GM21528 (cell line): ENCODE results near the gene ATP6V1B1.

ENCODE experiments used
- ATAC-seq: cut with Tn5 transposase; IDR thresholded peaks from one replicate; pipeline ENCODE4 v1.9.1; 2021; ENCODE audit warnings: mild to moderate bottlenecking, moderate library complexity; ENCODE audit not compliant: unreplicated experiment, low FRiP score

Gene ATP6V1B1

DNA sequence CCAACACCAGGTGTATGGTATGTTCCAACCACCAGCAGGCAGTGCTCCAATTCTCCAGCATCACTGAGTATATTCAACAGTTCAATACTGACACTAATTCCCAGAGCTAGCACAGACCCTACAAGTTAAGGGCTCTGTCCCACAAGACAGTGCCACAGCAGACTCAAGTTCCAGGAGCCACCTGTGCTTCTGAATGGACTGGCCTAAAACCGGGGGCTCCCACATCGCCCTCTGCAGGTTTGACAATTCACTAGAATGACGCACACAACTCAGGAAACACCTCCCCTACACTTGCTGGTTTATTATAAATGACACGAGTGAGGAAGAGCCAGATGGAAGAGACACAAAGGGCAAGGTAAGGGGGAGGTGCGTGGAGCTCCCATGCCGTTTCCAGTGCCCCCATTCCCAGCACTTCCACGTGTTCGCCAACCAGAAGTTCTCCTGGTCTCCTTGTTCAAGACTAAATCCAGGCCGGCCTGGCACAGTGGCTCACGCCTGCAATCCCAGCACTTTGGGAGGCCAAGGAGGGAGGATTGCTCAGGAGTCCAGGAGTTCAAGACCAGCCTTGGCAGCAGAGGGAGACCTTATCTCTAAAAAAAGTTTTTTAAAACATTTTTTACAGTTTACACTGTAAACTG is 12.2 kb upstream of the ATP6V1B1 start:
- ATAC-seq: no peak

DNA sequence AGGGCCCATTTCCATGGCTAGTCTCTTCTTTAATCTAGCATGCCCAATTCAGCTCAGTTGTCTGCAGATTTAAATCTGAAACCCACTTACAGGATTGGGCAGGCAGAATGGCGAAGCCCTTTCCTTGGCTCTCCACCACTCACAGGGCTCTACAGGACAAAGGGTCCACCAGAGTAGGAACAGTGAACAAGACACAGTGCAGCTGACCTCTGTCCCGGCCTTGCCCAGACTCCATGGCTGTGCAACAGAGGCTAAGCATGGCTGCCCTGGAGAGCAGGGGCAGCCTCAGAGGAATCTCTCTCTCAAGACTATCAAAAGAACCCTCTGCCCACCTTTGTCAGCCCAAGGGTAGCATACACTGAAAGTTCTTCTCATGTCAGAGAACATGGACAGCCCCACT is 9.7 kb upstream of the ATP6V1B1 start:
- no peak for ATAC-seq

DNA sequence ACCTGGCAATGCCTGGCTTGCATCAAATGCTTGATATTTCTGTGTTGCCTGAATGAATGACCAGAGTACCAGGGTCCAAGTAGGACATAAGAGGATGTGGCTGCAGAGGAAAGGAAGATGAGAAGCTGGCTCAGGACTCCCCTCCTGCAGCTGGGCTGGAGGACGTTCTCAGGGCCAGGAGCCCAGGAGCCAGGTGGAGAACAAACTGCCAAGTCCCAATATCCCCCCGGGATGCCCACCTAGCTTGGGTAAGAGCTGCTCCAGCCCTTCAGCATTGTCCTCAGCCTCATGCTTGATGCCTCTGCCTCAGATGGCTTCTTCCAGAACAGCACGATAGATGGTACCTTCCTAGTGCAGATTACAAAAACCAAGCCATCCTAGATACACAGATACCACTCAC is 8.6 kb upstream of the ATP6V1B1 start:
- ATAC-seq: no peak

DNA sequence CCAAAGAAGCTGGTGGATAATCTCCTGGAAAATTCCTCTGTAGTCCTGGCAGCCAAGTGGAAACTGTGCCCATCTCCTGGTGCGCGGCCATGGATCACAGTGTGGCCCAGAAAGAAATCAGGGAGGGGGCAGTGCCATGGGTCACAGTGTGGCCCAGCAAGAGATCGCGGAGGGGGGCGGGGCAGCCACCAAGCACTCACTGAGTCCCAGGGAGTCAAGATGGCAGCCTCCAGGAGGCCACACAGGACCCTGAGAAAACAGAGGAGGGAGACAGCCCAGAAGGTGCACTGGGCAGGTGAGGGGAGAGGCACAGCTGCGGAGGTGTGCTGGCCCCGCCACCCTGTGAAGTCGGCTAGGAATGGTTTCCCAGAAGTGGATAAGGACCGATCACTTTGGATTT is 8.1 kb upstream of the ATP6V1B1 start:
- no peak for ATAC-seq

DNA sequence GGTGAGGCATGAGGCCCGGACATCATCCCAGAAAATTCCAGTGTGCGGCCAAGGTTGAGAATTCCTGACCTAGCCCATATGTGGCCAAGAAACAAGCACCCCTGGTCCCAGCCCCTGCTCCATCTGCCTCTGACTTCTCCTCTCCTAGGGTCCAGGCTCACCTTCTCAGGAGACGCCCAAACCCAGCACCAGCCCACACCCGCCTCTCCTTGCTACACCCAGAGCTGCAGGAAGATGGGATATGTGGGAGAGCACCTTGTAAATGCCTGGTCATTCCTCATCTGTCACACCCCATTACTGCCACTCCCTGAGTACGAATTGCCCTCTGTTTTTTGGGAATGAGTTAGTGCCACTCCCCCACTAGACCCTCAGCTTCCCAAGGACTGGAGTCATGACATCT is 7.3 kb upstream of the ATP6V1B1 start:
- ATAC-seq: no peak

DNA sequence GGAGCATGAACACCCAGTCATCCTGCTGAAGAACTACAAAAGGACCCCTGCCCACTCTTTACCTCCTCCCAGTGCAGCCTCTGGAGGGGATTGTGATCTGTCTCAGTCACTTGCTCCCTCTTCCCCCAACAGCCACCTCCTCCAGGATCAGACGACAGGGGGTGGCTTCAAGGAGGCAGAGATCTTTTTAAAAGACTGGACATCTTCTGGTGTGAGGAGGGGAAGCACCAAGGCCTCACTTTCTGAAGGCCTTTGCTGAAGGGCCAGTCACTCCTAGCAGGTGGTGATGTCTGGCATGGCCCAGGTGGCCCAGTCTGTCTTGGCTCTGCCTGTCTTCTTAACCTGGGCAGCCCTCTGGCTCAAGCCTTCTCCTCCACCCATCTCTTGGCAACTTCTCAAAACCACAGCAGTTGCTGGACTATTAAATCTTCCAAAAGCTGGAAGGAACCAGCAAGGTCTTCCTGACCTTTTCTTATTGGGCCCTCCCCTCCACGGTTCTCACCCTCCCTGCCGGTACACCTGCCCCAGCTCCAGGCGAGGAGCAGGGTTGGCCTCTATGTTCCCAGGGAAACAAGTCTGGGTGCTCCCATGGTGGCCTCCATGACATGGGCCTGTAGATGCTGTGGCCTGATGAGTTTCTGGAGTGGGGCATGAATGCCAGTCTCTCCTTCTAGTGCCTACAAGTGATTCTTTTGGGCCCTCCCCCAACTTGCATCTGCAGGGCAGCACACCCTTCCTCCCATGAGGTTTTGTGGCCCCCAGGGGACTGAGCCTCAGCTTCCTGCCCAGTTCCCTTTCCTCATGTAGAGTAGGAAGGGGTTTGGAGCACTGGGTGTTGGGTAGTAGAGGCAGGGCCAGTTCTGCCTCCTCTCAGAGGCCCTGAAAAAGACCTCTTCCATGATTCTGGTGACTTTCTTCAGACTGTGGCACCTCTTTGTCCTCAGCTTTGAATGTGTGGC is 5.0 kb upstream of the ATP6V1B1 start:
- ATAC-seq: no peak

DNA sequence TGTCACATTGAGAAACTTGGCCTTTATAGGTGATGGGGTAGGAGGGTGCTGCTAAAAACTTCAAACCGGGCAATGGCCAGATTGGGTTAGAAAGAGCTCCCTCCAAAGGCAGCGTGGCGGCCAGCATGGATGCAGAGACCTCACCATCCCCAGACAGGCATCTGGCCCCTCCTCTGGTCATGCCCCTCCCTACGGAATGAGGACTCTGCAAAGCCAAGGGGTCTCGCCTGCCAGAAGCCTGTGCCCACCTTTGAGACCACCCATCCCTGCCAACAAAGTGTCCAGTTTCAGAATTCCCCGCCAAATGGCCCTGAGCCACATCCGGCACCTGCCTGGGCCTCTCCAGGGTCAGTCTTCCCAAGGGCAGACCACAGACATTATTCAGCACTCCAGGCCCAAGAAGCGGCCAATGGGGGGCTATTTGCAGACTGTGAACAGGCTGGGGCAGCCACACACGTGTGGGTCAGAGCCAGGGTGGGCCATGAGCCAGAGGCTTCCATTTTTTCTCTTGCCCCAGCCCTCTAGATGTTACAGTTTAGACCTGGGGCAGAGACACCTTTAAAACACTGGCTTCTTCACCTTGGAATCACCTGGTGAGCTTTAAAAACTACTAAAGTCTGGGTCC is 4.2 kb upstream of the ATP6V1B1 start:
- no peak for ATAC-seq

DNA sequence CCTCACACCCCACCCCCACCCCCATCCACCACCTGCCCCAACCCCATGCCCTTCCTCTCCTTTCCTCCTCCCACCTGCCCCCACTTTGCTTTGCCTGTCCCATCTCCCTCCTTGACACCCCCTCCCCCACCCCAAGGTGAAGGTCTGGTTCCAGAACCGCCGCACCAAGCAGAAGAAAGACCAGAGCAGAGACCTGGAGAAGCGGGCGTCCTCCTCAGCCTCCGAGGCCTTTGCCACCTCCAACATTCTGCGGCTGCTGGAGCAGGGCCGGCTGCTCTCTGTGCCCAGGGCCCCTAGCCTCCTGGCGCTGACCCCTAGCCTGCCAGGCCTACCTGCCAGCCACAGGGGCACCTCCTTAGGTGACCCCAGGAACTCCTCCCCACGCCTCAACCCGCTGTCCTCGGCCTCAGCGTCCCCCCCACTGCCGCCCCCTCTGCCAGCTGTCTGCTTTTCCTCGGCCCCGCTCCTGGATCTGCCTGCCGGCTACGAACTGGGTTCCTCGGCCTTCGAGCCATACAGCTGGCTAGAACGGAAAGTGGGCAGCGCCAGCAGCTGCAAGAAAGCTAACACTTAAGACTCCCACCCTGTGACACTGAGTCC is 3.0 kb upstream of the ATP6V1B1 start:
- ATAC-seq: no peak

DNA sequence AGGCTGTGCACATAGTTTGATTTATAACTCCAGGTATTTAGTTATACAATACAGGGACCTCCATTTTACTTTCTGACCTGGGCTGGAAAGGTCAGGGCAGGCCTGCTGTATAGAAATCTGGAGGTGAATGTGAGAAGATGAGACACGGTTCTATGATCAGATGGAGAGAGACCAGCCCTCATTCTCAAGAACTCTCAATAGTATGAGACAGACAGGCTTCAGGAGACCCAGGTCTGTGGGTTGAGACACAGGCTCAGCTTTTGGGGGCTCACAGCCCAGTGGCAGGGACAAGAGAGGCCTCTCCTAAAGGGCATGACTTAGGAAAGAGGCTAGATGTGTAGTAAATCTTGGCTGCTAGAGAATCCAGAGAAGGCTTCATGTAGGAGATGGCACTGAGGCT is 719 bp upstream of the ATP6V1B1 start:
- ATAC-seq: no peak

DNA sequence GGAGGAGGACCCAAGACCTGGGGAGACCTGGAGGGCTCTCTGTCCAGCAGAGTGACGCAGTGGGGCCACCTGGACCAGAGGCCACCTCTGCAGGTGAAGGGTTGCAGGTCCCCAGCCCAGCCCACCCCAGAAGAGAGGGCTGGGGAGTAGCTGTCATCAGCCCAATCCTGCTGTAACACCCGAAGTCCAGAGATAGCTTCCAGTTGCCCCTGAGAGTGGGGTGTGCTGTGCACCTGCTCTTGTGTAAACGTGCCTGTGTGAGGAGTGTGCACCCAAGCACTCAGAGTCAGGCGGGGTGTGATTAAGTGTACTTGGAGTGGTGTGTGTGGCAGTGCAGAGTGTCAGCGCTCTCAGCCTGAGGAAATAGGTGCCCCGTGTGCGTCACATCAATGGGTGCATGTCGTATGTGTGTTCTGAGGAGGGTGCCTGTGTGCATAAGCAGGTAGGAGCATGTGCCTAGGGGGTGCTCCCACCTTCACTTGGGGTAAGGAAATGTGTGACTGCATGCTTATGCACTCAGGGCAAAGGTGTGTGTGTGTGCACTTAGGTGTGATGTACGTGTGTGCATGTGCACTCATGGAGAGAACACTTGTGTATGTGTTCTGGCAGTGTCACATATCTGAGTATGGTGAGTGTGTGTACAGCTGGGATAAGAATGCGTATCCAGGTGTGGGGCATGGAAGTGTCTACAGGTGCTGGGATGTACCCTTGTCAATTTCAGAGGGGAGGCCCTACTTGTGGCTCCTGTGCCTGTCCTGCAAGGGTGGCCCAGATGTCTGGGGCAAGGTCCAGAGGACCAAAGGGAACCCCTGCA is 672 bp downstream of the ATP6V1B1 start:
- no peak for ATAC-seq

DNA sequence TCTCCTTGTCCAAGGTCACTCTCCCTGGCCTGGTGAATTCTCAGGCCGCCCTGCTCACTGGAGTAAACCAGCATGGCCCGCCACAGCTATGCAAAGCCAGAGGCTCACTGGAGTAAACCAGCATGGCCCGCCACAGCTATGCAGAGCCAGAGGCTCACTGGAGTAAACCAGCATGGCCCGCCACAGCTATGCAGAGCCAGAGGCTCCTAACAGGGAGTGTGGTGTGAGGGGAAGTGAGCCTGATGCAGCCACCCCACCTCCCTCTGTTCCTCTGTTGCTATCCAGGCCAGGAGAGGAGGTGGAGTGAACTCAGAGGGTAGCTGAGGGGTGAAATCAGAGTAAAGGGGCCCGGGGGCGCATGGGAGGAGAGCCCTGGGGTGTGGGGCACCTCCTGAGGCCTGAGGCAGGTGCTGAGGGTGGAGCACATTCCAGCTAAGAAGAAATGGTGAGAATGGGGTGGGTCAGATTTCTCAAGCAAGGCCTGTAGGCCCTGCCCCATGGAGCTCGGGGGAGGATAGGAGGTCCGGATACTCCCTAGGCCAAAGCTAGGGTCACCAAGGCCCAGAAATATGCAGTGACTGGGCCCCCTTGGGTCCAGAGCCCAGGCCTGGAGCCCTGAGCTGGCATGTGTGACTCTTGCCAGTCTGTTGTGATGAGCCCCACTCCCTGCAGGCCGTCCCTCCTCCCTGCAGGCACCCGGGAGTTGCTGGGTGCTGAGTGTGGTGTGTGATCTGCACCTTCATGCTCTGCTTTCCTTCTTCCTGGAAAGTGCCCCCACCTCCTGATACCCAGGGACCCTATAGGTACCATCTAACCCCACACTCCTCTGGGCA is 1.5 kb downstream of the ATP6V1B1 start:
- no peak for ATAC-seq

DNA sequence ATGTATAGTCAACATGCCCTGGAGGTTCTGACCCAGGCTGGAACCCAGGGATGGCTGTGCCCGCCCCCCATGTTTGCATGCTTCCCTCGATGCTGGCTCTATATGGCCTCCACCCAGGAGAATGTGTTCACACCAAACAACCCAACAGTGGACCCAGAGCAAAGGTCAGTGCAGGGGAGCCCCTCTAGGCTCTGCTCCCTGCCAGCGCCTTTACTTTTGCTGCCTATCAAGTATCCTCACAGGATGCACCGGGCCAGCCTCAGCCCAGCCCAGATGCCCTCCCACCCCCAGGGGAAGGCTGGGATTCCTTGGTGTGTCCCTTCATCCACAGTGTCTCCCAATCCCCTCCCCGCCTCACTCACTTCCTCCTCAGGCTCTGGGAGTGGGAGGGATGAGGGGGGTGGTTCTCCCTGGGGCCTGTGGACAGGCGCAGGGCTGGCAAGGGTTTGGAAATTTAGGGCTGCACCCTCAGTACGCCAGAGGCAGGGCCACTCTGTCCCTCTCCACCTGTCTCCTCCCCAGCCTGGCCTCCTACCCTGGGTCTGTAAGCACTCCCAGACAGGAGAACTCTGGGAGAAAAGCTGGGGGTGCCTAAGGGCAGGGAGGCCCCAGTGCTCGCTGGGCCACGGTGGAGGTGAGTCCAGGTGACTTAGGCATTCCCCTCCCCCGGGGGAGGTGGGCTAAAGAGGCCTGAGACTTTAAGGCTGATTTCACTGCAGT is 2.3 kb downstream of the ATP6V1B1 start:
- no peak for ATAC-seq

DNA sequence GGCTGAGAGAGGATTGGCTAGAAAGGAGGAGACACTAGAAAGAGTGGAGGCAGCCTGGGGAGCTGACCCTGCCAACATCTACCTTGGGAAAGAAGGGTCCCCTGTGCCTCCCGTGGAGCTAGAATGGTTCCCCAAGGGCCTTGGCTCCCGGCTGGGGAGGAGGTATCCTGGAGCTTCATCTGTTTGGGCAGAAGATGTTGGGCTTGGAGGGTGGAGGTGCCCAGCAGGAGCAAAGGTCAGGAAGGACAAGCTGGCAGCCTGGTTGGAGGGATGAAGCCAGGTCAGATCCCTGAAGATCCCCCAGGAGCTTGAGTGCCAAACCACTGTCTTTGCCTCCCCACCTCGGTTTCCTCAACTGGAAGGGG is 2.9 kb downstream of the ATP6V1B1 start:
- no peak for ATAC-seq

DNA sequence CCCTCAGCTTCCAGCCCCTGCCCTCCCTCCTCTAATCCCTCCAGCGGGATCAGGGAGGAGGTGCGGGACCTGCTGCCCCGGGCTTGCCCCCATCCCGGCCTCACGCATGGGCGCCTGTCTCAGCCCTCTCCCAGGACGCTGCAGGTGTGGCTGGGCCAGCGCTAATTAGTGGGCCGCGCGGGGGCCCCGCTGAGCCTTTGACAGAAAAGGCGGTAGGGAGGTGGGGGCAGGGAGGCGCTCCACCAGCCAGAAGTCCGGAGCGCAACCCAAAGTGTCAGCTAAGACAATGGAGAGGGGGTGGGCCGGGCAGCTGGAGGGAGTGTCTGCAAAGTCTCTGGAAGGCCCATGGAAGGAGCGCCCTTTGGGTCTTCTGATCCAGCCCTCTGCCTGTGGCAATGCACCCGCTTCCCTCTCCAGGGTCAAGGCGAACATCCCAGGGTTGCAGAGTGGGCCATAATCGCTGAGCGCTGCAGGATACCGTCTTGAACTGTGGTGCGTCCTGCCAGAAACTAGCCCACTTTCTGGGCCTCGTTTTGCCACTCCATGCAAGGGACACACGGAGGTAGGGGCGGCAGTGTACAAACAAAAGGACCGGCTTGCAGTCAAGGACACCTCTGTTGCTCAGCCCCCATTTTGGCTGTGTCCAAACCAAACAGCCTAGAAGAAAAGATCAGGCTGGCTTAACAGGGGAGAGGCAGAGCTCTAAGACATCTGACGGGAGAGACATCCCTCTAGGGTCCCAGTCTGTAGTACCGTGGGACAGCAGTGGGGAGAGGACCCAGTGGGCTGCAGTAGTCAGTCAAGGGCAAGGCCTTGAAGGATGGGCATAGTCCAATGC is 3.5 kb downstream of the ATP6V1B1 start:
- ATAC-seq: no peak

DNA sequence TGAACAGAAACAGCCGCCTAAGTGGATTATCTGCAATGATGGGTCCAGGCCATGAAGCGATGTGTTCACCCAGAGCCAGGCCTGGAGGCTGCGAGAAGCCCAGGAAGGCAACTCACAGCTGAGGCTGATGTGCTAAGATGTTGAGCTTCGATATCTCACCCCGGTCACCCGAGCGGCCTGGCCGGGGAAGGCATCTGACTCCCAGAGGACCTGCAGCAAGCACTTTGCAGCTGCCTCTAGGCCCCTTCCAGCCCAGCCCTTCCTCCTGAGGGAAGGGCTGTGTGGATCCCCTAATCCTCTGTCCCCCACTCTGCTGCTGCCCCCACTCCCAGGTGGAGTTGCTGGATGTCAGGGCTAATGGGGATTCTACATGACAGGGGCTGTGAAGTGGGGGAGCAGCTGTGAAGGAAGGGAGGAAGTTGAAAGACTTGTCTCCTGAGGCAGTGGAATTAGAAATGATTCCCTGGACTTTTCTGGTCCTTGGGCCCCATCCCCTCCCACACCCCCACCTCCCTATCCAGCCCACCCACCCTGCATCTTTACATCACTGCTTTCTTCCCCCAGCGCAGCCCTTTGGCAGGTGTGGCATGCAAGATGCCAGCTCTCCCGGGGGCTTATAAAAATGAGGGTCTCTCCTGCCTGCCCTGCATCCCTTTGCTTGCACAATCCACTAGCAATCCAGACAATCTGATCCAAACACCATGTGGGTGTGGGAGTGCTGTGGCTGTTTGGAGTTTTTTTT is 4.3 kb downstream of the ATP6V1B1 start:
- ATAC-seq: no peak

DNA sequence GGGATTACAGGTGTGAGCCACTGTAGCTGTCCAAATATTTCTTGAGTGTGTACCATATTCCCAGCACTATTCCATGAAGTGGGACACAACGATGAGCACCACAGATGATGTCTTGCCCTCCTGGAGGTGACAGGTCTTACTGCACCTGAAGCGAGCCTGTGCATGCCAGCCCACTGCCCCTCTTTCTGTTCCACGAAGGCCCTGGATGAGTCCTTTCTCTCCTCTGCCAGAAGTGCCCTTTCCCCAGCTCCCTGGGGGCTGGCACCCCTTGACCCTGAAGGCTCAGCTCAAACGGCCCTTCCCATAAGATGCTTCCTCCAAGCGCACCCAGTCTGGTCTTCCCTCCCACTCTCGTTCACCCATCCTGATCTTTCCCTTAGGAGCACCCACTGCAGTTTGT is 5.5 kb downstream of the ATP6V1B1 start:
- ATAC-seq: no peak

DNA sequence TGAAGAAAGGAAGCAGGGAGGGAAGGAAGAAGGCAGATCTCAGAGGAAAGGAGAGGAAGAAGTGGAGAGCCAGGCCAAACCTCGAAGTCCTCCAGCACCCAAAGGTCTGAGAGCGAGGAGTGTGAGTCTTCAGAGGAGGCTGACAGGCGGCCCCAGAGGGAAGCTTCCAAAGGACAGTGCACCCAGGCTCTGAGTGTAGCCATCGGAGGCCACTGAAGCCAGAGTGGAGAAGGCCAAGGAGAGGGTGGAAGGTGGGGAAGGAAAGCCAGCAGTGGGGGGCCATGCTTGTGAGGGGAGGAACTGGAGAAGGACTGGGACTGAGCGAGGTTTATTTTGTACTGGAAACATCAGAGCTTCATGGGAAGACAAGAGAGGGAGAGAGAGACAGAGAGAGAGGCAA is 6.0 kb downstream of the ATP6V1B1 start:
- no peak for ATAC-seq
